GM18870 (cell line): ENCODE results near the gene CFH.
"Not testable (repeated sequence)": the region's sequence is repeated elsewhere in the genome, so short reads cannot be mapped to it uniquely, and the experiment has no call there.

ENCODE experiments used
- ATAC-seq: cut with Tn5 transposase; IDR thresholded peaks from one replicate; pipeline ENCODE4 v1.9.1; 2021; ENCODE audit warnings: moderate library complexity; ENCODE audit not compliant: unreplicated experiment

Gene CFH

DNA sequence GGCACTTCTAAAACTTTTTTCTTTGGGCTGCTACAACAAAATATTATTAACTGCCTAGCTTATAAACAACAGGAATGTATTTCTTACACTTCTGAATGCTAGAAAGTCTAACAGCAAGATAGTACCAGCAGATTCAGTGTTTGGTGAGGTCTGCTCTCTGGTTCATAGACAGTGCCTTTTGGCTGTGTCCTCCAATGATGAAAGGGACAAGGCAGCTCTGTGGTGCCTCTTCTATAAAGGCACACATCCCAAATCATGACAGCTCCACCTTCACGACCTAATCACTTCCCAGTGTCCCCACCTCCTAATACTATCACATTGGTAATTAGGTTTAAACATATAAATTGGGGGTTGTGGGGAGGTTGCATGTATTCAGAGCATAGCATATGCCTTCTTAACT lies 9.5 kb downstream of the CFH start:
- ATAC-seq, result no peak

DNA sequence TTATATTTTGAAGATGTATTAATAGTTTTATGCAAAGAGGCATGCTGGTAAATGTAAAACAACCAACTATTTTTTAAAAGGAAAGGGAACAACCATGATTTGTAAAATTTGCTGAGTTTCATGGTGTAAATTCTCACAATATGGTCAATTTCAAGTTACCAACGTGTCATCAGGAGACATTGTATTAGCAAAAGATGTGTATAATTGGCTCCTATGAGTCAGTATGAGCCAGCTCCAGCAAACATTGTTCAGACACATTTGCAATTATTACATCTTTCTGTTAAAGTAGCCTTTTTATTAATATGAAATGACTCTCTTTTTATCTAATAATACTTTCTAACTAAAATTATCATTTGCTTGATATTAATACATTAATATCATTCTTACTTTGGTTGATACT lies 15.3 kb downstream of the CFH start:
- ATAC-seq, result no peak

DNA sequence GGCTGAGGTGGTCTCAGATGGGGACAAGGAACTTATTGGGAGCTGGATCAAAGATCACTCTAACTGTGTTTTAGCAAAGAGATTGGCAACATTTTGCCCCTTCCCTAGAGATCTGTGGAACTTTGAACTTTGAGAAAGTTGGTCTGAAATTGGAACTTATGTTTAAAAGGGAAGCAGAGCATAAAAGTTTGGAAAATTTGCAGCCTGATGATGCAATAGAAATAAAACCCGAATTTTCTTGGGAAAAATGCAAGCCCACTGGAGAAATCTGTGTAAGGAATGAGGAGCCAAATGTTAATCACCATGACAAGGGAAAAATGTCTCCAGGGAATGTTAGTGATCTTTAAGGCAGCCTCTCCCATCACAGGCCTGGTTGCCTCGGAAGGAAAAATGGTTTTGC lies 17.2 kb downstream of the CFH start:
- ATAC-seq, result no peak

DNA sequence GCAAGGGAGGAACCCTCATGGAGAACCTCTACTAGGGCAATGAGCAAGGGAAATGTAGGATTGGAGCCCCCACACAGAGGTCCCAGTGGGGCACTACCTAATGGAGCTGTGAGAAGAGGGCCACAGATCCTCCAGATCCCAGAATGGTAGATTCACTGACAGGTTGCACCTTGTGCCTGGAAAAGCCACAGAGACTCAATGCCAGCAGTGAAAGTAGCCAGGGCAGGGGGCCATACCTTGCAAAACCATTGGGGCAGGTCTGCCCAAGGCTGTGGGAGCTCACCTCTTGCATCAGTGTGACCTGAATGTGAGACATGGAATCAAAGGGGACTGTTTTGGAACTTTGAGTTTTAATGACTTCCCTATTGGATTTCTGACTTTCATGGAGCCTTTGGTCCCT lies 17.9 kb downstream of the CFH start:
- no peak for ATAC-seq

DNA sequence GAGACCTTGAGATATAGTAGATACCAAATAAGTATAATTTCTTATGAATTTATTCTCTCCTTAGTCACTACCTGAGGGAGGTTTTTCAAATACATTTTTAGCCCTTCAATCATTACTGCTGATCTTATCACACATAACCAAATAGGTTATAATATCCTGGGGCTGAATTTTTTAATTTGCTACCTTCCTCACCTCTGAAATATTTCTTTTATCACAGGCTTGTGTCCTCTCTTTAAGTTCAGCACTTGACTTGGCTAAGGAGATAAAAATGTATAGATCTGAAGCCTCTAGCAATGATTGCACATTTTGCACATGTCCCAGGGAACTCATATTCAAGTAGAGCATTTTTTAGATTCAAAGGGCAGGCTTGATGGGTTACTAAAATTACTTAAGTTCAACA lies 23.1 kb downstream of the CFH start:
- no peak for ATAC-seq

DNA sequence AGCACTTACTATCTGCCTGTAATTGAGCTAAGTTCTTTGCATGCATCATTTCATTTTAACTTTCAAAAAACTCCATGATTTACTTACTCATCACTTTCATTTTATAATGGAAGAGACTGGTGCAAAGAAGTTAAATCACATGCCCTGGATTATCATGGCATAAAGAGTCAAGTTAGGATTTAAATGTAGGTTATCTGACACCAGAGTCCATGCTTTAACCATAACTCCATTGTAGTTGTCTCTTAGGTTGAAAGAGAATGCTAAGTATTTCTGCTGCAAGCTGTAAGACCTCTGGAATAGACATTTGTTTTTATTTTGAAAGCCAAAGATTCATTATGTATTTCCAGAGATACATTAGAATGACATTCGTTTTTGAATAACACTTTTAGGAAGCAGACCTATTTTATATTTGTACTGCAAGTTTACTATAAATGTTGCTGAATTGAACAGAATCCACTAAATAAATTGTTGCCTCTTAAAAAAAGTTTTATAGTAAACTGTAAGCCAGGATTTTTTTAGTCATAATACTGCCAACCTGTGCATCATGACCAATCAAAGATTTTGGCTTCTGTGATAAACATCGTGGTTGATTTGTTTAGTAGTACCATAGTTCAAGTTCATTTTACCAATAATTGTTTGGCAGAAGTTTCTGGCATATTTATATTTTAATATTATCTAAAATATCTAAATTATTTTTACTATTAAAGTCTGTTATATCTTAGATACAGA lies 26.1 kb downstream of the CFH start:
- ATAC-seq, result no peak

DNA sequence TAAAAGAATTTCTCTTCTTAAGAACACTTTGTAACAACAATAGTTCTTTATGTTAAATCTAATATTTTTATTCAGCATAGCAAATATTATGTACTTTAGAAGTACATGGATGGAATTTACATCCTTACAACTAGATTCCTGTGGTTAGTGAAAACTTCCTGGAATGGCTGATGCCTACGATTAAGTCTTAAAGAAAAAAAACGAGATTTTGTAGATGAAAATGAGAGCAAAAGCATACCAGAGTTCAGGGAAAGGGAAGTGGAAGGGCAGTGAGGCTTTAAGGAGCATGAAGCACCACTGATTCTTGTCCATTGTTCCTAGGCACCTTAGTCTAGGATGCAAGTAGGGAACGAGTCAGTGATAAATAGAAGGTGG lies 26.7 kb downstream of the CFH start:
- no peak for ATAC-seq

DNA sequence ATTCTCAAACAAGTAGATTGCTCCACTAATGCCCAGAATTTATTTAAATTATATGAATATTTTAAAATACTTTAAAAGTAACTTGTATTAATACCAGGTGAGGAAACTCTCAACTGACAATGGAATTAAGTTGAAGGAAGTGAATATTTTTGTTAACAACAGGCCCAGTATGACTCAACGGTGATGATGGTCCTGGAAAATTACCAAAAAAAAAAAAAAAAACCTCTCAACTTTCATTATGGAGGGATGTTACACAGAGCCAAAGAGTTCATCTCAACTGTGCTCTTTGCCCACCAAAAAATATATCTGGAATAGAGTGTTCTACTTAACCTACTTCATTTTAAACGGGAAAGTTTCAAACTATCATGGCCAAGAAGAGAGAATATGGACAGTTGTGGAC lies 28.3 kb downstream of the CFH start:
- ATAC-seq, result no peak

DNA sequence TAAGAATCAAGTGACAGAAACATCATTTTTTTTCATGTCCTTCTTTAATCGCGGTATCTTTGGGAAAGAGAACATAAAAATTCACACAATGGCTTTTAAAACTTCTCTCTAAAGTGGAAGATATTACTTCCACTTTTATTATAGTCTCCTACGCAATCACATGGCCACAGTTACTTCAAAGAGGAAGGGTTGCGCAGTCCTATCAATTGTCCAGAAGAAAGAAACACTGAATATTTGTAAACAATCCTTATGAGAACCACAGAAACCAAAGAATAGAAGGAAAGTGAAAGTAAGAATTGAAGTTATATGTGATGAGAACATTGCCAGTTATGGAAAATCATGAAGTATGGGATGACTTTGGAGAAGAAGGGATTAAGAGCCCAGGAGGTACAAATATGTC lies 32.6 kb downstream of the CFH start:
- no peak for ATAC-seq

DNA sequence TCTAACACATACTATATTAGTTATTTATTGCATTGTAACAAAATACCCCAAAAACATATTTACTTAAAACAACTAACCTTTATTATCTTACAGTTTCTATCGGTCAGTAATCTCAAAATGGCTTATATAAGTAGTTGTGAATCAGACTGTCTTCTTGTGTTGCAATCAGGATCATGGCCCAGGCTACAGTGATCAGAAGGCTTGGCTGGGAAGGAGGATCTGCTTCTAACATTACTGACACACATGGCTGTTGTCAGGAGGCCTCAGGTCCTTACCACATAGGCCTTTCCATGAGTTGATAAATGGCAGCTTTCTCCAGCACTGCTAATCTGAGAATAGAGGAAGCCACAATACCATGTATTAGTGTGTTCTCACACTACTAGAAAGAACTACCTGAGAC lies 33.7 kb downstream of the CFH start:
- ATAC-seq, result no peak

DNA sequence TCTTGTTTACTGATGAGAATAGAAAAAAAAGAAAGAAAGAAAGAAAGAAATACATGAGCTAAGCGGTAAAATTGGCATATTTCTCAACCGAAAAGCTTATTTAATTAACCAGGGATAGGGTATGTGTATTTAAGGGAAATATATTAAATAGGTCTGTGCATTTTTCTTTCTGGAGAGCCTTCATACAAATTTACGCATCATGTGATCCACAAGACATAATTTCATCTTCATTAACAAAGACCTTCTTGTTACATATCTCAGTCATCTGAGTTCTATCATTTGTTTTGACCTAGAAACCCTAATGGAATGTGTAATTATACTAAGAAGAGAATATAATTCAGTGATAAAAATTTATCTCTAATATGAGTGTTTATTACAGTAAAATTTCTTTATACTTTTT lies 37.2 kb downstream of the CFH start:
- no peak for ATAC-seq

DNA sequence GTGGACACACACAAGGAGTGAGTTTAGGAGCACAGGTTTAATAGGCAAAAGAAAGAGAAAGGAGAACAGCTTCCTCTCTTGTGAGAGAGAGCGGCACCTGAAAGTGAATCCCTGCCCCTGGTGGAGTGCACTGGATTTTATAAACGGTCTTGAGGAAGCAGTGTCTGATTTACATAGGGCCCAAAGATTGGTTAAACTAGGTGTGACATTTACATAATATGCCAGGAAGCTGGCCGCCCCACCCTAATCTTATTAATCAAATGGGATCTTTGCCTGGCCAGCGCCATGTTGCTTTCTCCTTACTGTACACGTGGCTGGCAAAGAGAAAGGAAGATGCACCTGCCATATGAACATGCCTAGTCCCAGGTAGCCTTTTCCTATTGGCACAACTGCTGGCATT lies 38.7 kb downstream of the CFH start:
- ATAC-seq, result no peak

DNA sequence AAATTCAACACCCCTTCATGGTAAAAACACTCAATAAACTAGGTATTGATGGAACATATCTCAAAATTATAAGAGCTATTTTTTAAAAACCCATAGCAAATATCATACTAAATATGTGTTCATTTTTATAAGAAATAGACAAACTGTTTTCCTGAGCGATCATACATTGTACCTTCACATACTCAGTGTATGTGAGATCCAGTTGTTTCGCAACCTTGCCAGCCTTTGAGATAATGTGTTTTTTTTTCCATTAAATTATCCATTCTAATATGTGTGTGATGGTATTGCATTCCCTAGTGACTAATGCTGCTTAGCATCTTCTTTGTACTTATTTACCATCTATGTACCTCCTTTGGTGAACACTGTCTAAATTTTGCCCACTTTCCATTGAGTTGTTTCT lies 47.1 kb downstream of the CFH start:
- ATAC-seq, result no peak

DNA sequence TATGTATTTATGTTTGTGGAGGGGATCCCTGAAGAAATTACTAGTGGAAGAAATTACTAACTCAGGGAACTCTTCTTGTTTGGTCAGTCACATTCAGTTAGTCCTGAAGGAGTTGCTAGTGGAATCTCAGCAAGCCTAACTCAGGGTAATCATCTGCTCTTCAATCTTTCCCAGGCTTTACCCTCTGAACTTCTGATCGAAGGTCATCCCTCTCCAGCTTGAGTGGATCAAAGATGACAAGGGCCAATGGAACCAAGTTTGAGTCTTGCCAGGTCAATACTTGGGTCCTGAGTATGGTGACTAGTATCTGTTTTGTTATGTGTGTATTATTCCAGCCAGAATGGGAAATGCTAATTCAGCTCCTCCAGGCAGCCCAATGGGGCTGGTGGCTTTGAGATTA lies 49.3 kb downstream of the CFH start:
- ATAC-seq, result no peak

DNA sequence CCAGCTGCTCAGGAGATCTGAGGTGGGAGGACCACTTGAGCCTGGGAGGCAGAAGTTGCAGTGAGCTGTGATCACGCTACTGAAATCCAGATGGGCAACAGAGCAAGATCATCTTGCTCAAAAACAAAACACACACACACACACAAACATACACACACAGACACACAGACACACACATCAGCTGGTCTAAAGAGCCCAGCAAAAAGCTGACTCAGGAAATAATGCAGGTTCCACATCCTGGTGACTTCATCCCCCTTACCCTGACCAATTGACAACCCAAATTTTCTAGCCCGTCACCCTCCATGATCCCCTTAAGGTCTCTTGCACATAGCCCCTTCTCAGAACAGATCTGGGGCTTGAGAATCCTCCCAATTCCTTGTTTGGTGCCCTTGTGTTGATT lies 58.0 kb downstream of the CFH start:
- ATAC-seq, result not testable (repeated sequence)

DNA sequence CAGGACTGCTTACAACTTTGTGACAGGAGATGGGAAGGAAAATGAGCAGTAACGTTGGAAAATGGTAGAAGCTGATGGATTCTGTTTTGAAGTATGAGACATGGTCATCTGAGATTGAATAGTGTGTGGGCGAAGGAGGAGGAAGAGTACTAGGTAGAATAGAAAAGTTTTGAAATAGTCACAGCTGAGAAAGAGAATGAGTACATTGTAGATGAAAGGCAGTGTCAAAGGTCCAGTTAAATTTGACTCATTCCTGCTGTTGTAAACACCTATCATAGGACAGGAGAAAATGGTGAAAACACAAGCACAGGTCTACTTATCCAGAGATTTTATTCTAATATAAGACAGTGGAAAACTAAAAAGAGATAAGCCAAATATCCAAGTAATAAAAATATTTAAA lies 66.0 kb downstream of the CFH start:
- ATAC-seq, result no peak

DNA sequence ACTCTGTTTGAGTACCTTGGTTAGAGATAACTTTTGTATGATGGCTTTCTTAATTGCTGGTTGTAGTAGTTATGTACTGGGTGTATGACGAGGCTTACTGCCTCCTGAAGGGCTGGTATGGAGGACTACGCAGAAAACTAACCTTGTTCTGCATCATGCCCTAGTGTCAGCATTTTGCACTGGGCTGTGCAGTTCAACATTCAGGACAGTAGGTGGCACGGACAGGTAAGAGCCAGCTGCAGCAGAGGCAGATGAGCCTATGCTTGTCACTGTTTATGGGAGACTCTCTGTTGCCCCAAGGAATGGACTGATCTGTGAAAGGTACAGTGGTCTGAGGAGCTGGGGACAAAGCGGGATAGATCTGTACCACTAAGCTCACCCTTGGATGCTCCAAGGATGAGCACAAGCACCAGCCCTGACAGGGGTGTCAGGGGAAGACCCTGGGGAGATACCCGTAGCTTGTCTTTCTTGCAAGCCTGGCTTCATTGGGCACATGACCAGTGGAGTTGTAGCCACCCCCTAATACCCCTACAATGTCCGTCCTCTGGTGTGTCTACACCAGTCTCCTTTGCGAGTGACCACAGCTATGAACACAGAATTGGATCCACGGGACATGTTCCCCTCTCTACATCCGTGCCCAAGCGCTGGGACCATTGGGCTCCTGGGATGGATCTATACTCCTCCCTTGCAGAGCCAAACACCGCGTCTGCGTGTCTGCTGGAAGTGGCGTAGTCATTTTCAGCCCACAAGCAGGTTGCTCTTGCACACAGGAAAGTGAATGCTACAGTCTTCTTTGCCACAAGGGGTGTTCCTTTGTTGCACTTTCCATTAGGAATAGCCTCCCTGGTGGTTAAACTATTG lies 71.7 kb downstream of the CFH start:
- ATAC-seq, result peak; percentile 98

DNA sequence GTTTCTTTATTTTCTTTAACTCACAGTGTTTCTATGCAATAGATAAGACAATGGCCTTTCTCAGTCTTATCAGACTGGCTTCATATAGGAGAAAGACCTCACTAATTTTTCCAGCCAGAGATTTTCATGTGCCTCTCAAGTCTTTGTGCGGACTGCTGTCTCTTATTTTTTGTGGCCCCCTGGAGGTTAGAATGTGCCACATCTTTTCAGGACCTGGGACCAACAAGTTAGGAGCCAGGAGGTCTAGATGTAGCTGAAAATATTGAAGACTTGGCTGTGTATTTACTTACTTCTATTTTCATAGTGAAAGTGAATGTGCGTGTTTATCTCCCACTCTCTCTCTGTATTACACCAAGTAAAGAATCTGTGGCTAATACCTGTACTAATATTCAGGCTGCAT lies 80.7 kb downstream of the CFH start:
- ATAC-seq, result no peak

DNA sequence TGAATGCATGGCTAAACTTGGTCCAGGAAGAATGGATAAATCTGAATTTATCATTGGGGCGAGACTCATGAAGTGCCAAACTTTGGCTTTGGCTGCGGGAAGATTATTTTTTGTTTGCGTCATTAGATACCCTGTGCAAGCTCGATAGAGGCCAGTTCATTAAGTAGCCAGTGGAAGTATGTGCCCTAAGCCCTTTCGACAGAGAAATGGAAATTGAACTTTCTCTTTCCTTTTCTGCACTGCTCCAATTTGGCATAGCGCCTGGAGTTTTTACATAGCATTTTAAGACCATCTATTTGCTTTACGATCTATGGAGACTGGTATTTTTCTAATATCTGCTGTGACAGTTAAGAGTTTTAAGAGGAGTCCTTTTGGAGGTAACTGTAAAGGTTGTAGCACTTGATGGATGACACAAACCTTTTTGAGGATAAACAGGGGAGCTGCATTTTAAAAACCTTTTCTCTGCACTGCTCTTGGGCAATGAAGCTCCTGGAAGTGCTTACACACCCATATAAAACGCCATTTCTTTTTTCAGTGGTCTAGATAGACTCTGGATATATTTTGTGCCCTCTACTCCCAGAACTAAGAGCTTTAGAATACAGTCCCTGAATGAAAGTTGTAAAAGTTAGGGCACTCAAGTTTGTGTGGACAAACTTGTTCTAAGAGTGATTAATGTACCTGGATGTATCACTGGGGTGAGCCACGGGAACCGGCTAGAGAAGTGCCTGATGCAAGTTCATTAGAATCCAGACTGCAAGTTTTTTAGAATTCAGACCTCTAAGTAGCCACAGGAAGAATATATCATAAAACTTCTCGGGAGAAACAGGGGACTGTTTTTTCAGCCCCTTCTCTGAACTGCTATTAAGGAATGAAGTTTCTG lies 81.5 kb downstream of the CFH start:
- no peak for ATAC-seq

DNA sequence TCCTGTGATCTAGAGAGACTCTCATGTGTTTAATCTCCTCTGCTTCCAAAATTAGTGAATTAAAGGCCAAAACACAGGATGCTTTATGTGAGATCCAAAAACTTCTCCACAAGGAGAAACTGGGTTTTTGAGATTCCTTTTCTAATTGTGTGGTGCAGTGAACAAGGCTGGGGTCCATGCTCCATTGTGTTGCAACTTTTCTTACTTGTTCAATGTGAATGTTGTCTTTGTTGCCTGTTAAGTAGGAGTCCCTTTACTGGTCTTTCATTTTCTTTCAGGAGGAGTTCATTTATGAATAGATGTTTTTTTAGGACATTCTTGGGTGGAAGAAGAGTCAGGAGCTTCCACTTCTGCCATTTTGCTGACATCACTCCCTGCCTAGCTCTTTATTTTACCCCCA lies 82.2 kb downstream of the CFH start:
- no peak for ATAC-seq

DNA sequence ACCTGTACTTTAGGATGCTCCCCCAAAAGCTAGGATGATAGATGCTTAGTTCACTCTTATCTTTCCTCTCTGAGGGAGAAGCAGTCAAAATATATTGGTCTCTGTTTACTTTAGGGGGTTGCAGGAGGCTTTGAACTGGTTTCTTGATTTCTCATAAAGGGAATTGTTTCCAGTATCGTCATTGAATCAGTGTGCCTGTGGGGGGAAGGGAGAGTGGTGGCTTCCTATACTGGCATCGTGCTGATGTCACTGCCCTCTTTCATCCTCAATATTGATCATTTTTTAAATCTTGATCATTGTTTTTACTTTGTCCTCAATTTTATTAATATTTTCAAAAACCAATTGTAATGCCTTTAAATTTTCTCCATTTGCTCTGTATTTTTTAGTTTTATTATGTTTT lies 82.6 kb downstream of the CFH start:
- no peak for ATAC-seq

DNA sequence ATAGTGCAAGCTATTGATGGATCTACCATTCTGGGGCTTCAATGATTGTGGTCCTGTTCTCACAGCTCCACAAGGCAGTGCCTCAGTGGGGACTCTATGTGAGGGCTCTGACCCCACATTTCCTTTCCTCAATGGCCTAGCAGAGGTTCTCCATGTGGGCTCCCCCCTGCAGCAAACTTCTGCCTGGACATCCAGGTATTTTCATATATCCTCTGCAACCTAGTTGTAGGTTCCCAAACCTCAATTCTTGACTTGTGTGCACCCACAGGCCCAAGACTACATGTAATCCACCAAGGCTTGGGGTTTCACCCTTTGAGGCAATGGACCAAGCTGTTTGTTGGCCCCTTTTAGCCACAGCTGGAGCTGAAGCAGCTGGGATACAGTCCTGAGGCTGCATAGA lies 86.9 kb downstream of the CFH start:
- ATAC-seq, result no peak
